Neural progenitor cell (in vitro differentiated cells): ENCODE results near the gene HOXB7. TPM values are rescaled to one million over a fixed set of nuclear protein-coding genes. Genes with fewer than 3 reads are reported as not detected.
A peak's percentile ranks its signal among the peaks of the same experiment; 100 is the strongest.

Experiments used
- DNase-seq: peaks from one replicate; pipeline ENCODE4 v3.0.0-alpha.2; 2016; ENCODE audit warnings: low spot score
- H2AFZ ChIP-seq: fragments of 200-600 bp; sonication (generic); replicated peaks from 2 replicates; pipeline ENCODE4 v1.6.1; 2016; ENCODE audit warnings: antibody characterized with exemption
- H3F3A ChIP-seq: fragments of 200-600 bp; sonication (generic); 2 replicates; pipeline ENCODE4 v1.6.1; 2016; ENCODE audit warnings: antibody characterized with exemption, low read depth
- H3K27ac ChIP-seq: fragments of 200-600 bp; sonication (generic); 2 replicates; pipeline ENCODE4 v1.5.1; 2016; ENCODE audit warnings: mild to moderate bottlenecking
- H3K27me3 ChIP-seq: fragments of 200-600 bp; sonication (generic); 2 replicates; pipeline ENCODE4 v1.6.1; 2016; ENCODE audit warnings: mild to moderate bottlenecking, moderate library complexity
- H3K36me3 ChIP-seq: fragments of 200-600 bp; sonication (generic); 2 replicates; pipeline ENCODE4 v1.5.1; 2016
- H3K4me1 ChIP-seq: fragments of 200-600 bp; sonication (generic); 2 replicates; pipeline ENCODE4 v1.6.1; 2016; ENCODE audit warnings: mixed run types
- H3K4me2 ChIP-seq: fragments of 200-600 bp; sonication (generic); 2 replicates; pipeline ENCODE4 v1.6.1; 2016
- H3K4me3 ChIP-seq: fragments of 200-600 bp; sonication (generic); 2 replicates; pipeline ENCODE4 v1.5.1; 2016
- H3K79me2 ChIP-seq: fragments of 200-600 bp; sonication (generic); 2 replicates; pipeline ENCODE4 v1.6.1; 2016; ENCODE audit warnings: low read depth
- H3K9ac ChIP-seq: fragments of 200-600 bp; sonication (generic); 2 replicates; pipeline ENCODE4 v1.6.1; 2016
- H3K9me3 ChIP-seq: fragments of 200-600 bp; sonication (generic); 2 replicates; pipeline ENCODE4 v1.5.1; 2016; ENCODE audit warnings: low read depth
- H4K20me1 ChIP-seq: fragments of 200-600 bp; sonication (generic); 2 replicates; pipeline ENCODE4 v1.6.1; 2016; ENCODE audit warnings: low read depth
- H3K27ac Mint-ChIP-seq: 3 replicates; pipeline ENCODE4 v1.8.0; 2021; ENCODE audit warnings: mixed read lengths
- H3K27me3 Mint-ChIP-seq: 2 replicates; pipeline ENCODE4 v1.8.0; 2022; ENCODE audit warnings: low read depth, mild to moderate bottlenecking, inconsistent platforms, moderate library complexity, mixed read lengths; ENCODE audit not compliant: insufficient read depth
- H3K36me3 Mint-ChIP-seq: 3 replicates; pipeline ENCODE4 v1.8.0; 2021; ENCODE audit warnings: mixed read lengths
- H3K4me1 Mint-ChIP-seq: 3 replicates; pipeline ENCODE4 v1.8.0; 2021; ENCODE audit warnings: mixed read lengths
- H3K4me3 Mint-ChIP-seq: 3 replicates; pipeline ENCODE4 v1.8.0; 2021; ENCODE audit warnings: mild to moderate bottlenecking, moderate library complexity, mixed read lengths
- H3K9me3 Mint-ChIP-seq: 3 replicates; pipeline ENCODE4 v1.8.0; 2020; ENCODE audit warnings: mixed read lengths
- EZH2 ChIP-seq: fragments of 200-600 bp; sonication (generic); IDR thresholded peaks from 2 replicates; pipeline ENCODE4 v1.6.1; 2017; ENCODE audit warnings: antibody characterized with exemption, mild to moderate bottlenecking, moderate library complexity
- EZH2phosphoT487 ChIP-seq: fragments of 200-600 bp; sonication (generic); IDR thresholded peaks from 2 replicates; pipeline ENCODE4 v1.6.1; 2017; ENCODE audit warnings: antibody characterized with exemption
- total RNA-seq: library from RNA; depleted of rRNA; stranded (reverse); fragments of >200 nt; gene quantifications from 2 replicates; pipeline ENCODE4 v1.2.3, GENCODE V29; 2015; ENCODE audit warnings: low replicate concordance
- TF ChIP-seq, protein P1 (sequence below): fragments of 200-600 bp; sonication (generic); IDR thresholded peaks from 2 replicates; pipeline ENCODE4 v1.5.1; 2017; ENCODE audit warnings: antibody characterized with exemption, mild to moderate bottlenecking

HOXB7 gene
- total RNA-seq, 1 donor from 2014 or later: not detected

DNA sequence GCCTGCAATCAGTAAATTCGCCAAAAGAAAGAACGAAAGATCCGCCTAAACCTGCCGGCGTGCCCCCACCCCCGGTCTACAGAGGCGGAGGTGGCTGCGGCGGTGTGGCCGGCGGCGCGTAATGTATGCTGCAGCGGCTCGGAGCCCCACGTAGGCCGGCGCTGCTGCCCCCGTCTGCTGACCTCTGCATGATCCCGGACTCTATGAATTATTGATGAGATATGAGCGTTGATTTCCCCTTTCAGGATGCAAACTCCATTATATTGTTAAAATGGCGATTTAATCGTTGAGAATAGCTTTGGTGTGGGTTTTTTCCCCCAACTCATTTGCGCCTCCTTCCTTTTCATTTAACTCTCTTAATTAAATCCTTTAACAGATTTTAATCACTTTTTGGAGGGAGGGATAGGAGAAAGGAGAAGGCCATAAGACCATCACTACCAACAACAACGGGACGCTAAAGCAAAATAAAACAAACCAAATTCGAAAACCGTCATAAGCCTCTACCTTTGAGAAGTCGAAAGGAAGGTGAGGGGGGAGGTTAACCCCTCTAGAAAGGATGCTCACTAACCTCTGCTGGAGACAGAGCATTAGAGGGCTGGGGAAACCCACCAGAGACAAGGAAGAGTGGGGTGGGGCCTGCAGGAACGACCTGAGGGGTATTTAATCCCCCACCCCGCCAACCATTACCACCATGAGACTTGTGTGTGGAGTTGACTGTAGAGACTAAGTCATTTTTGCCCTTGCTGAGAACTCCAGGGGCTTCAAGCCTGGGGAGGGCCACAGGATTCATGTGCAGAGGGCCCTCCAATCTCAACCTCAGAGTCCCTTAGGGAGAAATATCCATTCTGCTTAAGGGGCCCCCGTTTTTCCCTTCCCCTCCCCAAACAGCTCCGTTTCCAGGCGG, 24.2 kb downstream of the HOXB7 start:
- no peak for DNase-seq
- Histone ChIP-seq H3K4me3 (no peak overlapping the region), H4K20me1 (peaks cover 93% of the 10 kb centered on the region), H3K9me3 (no peaks in the 10 kb centered on the region), H3F3A (no peaks in the 10 kb centered on the region), H3K79me2 (no peaks in the 10 kb centered on the region), H3K4me1 (no peaks in the 10 kb centered on the region), H3K36me3 (no peaks in the 10 kb centered on the region), H3K27me3 (peaks cover 100% of the 10 kb centered on the region), H2AFZ (no peak overlapping the region), H3K4me2 (no peak overlapping the region), H3K27ac (no peak overlapping the region), H3K9ac (no peak overlapping the region)
- H3K27me3 Mint-ChIP-seq: peaks cover 98% of the 10 kb centered on the region
- TF ChIP-seq, protein P1, sequence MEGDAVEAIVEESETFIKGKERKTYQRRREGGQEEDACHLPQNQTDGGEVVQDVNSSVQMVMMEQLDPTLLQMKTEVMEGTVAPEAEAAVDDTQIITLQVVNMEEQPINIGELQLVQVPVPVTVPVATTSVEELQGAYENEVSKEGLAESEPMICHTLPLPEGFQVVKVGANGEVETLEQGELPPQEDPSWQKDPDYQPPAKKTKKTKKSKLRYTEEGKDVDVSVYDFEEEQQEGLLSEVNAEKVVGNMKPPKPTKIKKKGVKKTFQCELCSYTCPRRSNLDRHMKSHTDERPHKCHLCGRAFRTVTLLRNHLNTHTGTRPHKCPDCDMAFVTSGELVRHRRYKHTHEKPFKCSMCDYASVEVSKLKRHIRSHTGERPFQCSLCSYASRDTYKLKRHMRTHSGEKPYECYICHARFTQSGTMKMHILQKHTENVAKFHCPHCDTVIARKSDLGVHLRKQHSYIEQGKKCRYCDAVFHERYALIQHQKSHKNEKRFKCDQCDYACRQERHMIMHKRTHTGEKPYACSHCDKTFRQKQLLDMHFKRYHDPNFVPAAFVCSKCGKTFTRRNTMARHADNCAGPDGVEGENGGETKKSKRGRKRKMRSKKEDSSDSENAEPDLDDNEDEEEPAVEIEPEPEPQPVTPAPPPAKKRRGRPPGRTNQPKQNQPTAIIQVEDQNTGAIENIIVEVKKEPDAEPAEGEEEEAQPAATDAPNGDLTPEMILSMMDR: no peak
- TF ChIP-seq EZH2phosphoT487 (peak; percentile 99), EZH2 (peak; percentile 99)
- no peak overlapping the region for H3K4me3 Mint-ChIP-seq
- no peak overlapping the region for H3K27ac Mint-ChIP-seq
- peaks cover 14% of the 10 kb centered on the region for H3K9me3 Mint-ChIP-seq
- H3K36me3 Mint-ChIP-seq: no peaks in the 10 kb centered on the region
- peaks cover 4% of the 10 kb centered on the region for H3K4me1 Mint-ChIP-seq

DNA sequence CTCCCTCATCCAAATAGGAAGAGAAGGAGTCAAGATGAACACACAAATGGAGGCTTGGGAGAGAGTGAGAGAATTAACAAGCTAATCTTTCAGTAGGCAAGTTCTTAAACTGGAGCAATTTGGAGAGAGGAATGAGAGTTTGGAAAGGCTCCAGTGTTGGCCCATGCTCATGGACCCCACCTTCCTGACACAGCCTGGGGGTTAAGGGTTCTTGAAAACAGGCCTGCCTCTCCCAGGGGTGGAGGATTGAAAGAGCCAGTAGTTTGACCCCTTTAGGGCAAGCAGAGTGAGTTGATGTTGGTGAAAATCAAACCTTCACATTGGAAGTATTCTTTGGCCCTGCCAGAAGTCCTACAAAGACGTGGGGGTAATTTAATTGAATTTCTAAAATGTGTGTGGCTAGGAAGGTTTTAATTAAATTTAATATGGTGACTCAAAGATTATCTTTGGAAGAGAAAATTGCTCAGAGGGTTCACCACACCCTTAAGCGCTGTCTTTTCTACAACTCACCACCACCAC, 26.5 kb downstream of the HOXB7 start:
- H3K27me3 ChIP-seq: peaks cover 100% of the 10 kb centered on the region
- H3K27ac Mint-ChIP-seq: no peak overlapping the region
- no peaks in the 10 kb centered on the region for H3K9me3 ChIP-seq
- no peaks in the 10 kb centered on the region for H3F3A ChIP-seq
- H3K4me1 ChIP-seq: no peaks in the 10 kb centered on the region
- no peak overlapping the region for H3K9ac ChIP-seq
- H3K79me2 ChIP-seq: no peaks in the 10 kb centered on the region
- no peak for TF ChIP-seq EZH2phosphoT487
- no peak for TF ChIP-seq EZH2
- TF ChIP-seq, protein P1: no peak
- no peak overlapping the region for H3K27ac ChIP-seq
- no peak overlapping the region for H3K4me3 Mint-ChIP-seq
- H3K27me3 Mint-ChIP-seq: peaks cover 98% of the 10 kb centered on the region
- H3K4me2 ChIP-seq: no peak overlapping the region
- peaks cover 94% of the 10 kb centered on the region for H4K20me1 ChIP-seq
- H3K9me3 Mint-ChIP-seq: peaks cover 16% of the 10 kb centered on the region
- H2AFZ ChIP-seq: no peak overlapping the region
- H3K4me3 ChIP-seq: no peak overlapping the region
- peaks cover 4% of the 10 kb centered on the region for H3K4me1 Mint-ChIP-seq
- H3K36me3 Mint-ChIP-seq: no peaks in the 10 kb centered on the region
- H3K36me3 ChIP-seq: no peaks in the 10 kb centered on the region
- no peak for DNase-seq

DNA sequence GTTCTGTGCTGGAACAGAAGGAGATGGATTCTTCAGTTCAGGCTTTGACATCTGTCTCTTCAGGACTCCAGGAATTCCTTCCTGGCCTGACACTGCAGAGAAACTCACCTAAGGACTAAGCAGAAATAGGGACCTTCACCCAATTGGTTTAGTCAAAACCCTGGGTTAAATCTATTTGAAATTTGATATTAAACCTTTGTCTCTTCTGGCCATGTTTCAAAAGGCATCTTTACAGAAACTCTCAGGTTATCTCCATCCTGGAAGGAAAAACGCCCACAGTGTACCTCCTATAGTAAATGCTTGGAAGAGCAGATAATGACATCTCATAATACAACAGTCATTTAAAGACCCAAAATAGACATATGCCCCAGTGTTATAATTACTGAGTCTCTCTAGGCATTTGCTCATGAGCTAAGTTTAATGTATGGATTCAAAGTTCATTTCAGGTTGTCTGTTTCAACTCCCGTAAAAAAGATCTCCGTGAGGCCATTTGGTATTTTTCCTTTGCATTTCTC, 27.1 kb downstream of the HOXB7 start:
- no peaks in the 10 kb centered on the region for H3K9me3 ChIP-seq
- no peaks in the 10 kb centered on the region for H3K79me2 ChIP-seq
- no peak for DNase-seq
- TF ChIP-seq EZH2 (peak; percentile 73), EZH2phosphoT487 (no peak)
- TF ChIP-seq, protein P1: no peak
- Mint-ChIP-seq H3K9me3 (peaks cover 20% of the 10 kb centered on the region), H3K27ac (no peak overlapping the region), H3K36me3 (no peaks in the 10 kb centered on the region), H3K27me3 (peaks cover 98% of the 10 kb centered on the region), H3K4me3 (no peak overlapping the region), H3K4me1 (peaks cover 4% of the 10 kb centered on the region)
- no peak overlapping the region for H3K9ac ChIP-seq
- no peaks in the 10 kb centered on the region for H3K36me3 ChIP-seq
- peaks cover 100% of the 10 kb centered on the region for H3K27me3 ChIP-seq
- H3F3A ChIP-seq: no peaks in the 10 kb centered on the region
- peaks cover 94% of the 10 kb centered on the region for H4K20me1 ChIP-seq
- H3K4me3 ChIP-seq: no peak overlapping the region
- H3K4me1 ChIP-seq: no peaks in the 10 kb centered on the region
- no peak overlapping the region for H2AFZ ChIP-seq
- H3K4me2 ChIP-seq: no peak overlapping the region
- H3K27ac ChIP-seq: no peak overlapping the region
